K562 (cell line): ENCODE results near the gene SNRPD2. TPM values are rescaled to one million over a fixed set of nuclear protein-coding genes. Genes with fewer than 3 reads are reported as not detected.
A peak's percentile ranks its signal among the peaks of the same experiment; 100 is the strongest.

Experiments
- ADNP ChIP-seq: fragments of 200-800 bp; sonication (Bioruptor generic); IDR thresholded peaks from 2 replicates; pipeline ENCODE4 v1.6.1; 2016; ENCODE audit warnings: missing genetic modification characterization, missing compliant biosample characterization
- BCOR ChIP-seq: fragments of 450-650 bp; IDR thresholded peaks from 2 replicates; pipeline ENCODE4 v1.6.1; 2016
- C11orf30 ChIP-seq: fragments of 450-650 bp; IDR thresholded peaks from 2 replicates; pipeline ENCODE4 v1.6.1; 2016; ENCODE audit warnings: low read depth, mild to moderate bottlenecking
- CBX3 ChIP-seq, 2 experiments: IDR thresholded peaks; 1 replicate in 1 of 2; 2 replicates in 1 of 2; pipeline ENCODE4 v1.6.1; 2012; ENCODE audit warnings: inconsistent platforms in 2 of 2, low read length in 2 of 2, borderline replicate concordance in 1 of 2, control low read depth in 1 of 2
- CBX8 ChIP-seq: fragments of 200-600 bp; sonication (generic); IDR thresholded peaks from 2 replicates; pipeline ENCODE4 v1.6.1; 2012; ENCODE audit warnings: borderline replicate concordance, mixed run types, low read depth, mild to moderate bottlenecking, moderate library complexity, mixed read lengths, low read length, control low read depth, inconsistent platforms; ENCODE audit not compliant: poor library complexity, severe bottlenecking; ENCODE audit errors: extremely low read depth
- CGGBP1 ChIP-seq: fragments of 250-450 bp; sonication (Bioruptor Pico); IDR thresholded peaks from 2 replicates; pipeline ENCODE4 v1.9.0; 2021; ENCODE audit warnings: mild to moderate bottlenecking
- DIDO1 ChIP-seq: fragments of 450-650 bp; IDR thresholded peaks from 2 replicates; pipeline ENCODE4 v1.6.1; 2016; ENCODE audit warnings: low read depth, missing biosample characterization, missing genetic modification characterization
- MAX ChIP-seq: sonication (generic); formaldehyde crosslinking; IDR thresholded peaks from 2 replicates; pipeline ENCODE4 v1.9.0; 2022; ENCODE audit warnings: mild to moderate bottlenecking, missing genetic modification reagents
- NFE2 ChIP-seq: IDR thresholded peaks from 2 replicates; pipeline ENCODE4 v1.6.1; 2014; ENCODE audit warnings: antibody characterized with exemption, low read depth
- NFXL1 ChIP-seq: fragments of 450-650 bp; formaldehyde crosslinking; IDR thresholded peaks from 2 replicates; pipeline ENCODE4 v1.4.0; 2021; ENCODE audit warnings: mild to moderate bottlenecking
- NR2C1 ChIP-seq, 2 experiments: fragments of 450-650 bp; IDR thresholded peaks; 2 replicates each; pipeline ENCODE4 v1.6.1; 2017; ENCODE audit warnings: mild to moderate bottlenecking in 2 of 2, antibody characterized with exemption in 1 of 2, inconsistent platforms in 1 of 2, missing compliant biosample characterization in 1 of 2, missing genetic modification characterization in 1 of 2
- RBFOX2 ChIP-seq: fragments of 200-400 bp; formaldehyde crosslinking; IDR thresholded peaks from 2 replicates; pipeline ENCODE4 v1.6.1; 2017; ENCODE audit warnings: low read depth, mild to moderate bottlenecking, low read length, moderate library complexity
- SIN3B ChIP-seq: fragments of 450-650 bp; IDR thresholded peaks from 2 replicates; pipeline ENCODE4 v1.6.1; 2017; ENCODE audit warnings: low read depth, mild to moderate bottlenecking, moderate library complexity
- SMAD1 ChIP-seq: fragments of 150-350 bp; IDR thresholded peaks from 2 replicates; pipeline ENCODE4 v1.6.1; 2014; ENCODE audit warnings: low read length, low read depth; ENCODE audit not compliant: partially characterized antibody
- SMAD4 ChIP-seq: fragments of 250-450 bp; sonication (Bioruptor Pico); conservative IDR thresholded peaks from 2 replicates; pipeline ENCODE4 v1.8.0; 2021; ENCODE audit warnings: inconsistent platforms, mild to moderate bottlenecking, moderate library complexity
- SUPT5H ChIP-seq: fragments of 450-650 bp; IDR thresholded peaks from 2 replicates; pipeline ENCODE4 v1.6.1; 2016
- TRIM24 ChIP-seq, 2 experiments: fragments of 450-650 bp; IDR thresholded peaks; 2 replicates each; pipeline ENCODE4 v1.6.1; 2016
- TRIM25 ChIP-seq: fragments of 450-650 bp; IDR thresholded peaks from 2 replicates; pipeline ENCODE4 v1.7.0; 2016; ENCODE audit warnings: borderline replicate concordance
- TSC22D4 ChIP-seq: fragments of 450-650 bp; IDR thresholded peaks from 2 replicates; pipeline ENCODE4 v1.6.1; 2016; ENCODE audit warnings: missing genetic modification characterization, missing biosample characterization, control low read depth
- XRCC4 ChIP-seq: IDR thresholded peaks from one replicate; pipeline ENCODE4 v1.6.1; 2011; ENCODE audit not compliant: insufficient read depth, insufficient read length; ENCODE audit errors: extremely low read depth
- ZFP36 ChIP-seq: fragments of 150-350 bp; IDR thresholded peaks from 2 replicates; pipeline ENCODE4 v1.6.1; 2018; ENCODE audit warnings: low read length, low read depth; ENCODE audit not compliant: partially characterized antibody
- ZNF239 ChIP-seq: fragments of 250-450 bp; sonication (Bioruptor Pico); IDR thresholded peaks from 2 replicates; pipeline ENCODE4 v1.4.0; 2020; ENCODE audit warnings: mild to moderate bottlenecking
- ZNF280B ChIP-seq: fragments of 250-450 bp; sonication (Bioruptor Pico); IDR thresholded peaks from 2 replicates; pipeline ENCODE4 v1.5.1; 2021; ENCODE audit warnings: mild to moderate bottlenecking
- ZNF668 ChIP-seq: fragments of 250-450 bp; sonication (Bioruptor Pico); IDR thresholded peaks from 2 replicates; pipeline ENCODE4 v1.8.0; 2022; ENCODE audit warnings: mild to moderate bottlenecking, inconsistent platforms
- polyA plus RNA-seq, 8 experiments: library from polyadenylated mRNA; depleted of rRNA in 4 of 8; stranded (reverse) in 5 of 8; unstranded in 3 of 8; fragments of >200 nt; fragmentation: Nextera tagmentation in 2 of 8; fragmentation: Illumina TruSeq in 1 of 8; extraction: Ambion mirVana in 2 of 8; extraction: Trizol in 1 of 8; gene quantifications; 2 replicates each; pipeline versions ENCODE4 v1.2.1 to v1.2.3, GENCODE V29; 2011 to 2014; ENCODE audit warnings: inconsistent platforms in 1 of 8, missing spikeins in 1 of 8
- total RNA-seq, 7 experiments: library from RNA; depleted of rRNA in 6 of 7; stranded (reverse); fragments of >200 nt in 6 of 7; fragmentation: Illumina TruSeq in 2 of 7; extraction: Trizol in 2 of 7; gene quantifications; 2 replicates each; pipeline versions ENCODE4 v1.2.1 to v1.2.3, GENCODE V29; 2011 to 2021; ENCODE audit warnings: low replicate concordance in 1 of 7

The SNRPD2 gene
- total and polyA plus RNA-seq, 9 of the 15 experiments (the other 6 are each of a cell fraction or from before 2014, with no cell fraction given), result 728 to 4,411 (median 1,029) TPM

- TF ChIP-seq TRIM25 (no peak), SMAD1 (peak; percentile 19), RBFOX2 (peak; percentile 63), ZNF668 (CRISPR knock-in tag) (0 out of 2 replicates have a peak, but pooled peaks have one; percentile 36), SMAD4 (CRISPR knock-in tag) (0 out of 2 replicates have a peak, but pooled peaks have one; percentile 48), TSC22D4 (tag) (no peak), C11orf30 (peak; percentile 27; the same call in 1 of the 2 replicates), MAX (CRISPR knock-in tag) (peak; percentile 78; the same call in 1 of the 2 replicates), ZFP36 (peak; percentile 94), NR2C1 (IDR thresholded peaks at IDR 0.05) (peak; percentile 68), NR2C1 (tag; IDR thresholded peaks at IDR 0.05) (peak; percentile 79), ZNF280B (no peak), ADNP (tag) (peak; percentile 66; the same call in 1 of the 2 replicates), ZNF239 (no peak), SUPT5H (peak; percentile 76), CBX3 (IDR thresholded peaks at IDR 0.05; ENCODE audit: borderline replicate concordance in 1 of 2, low read length in 2 of 2) (peak in 1 of 2 experiments; percentile 71; a peak in 1 of 3 replicates), CGGBP1 (CRISPR knock-in tag) (no peak), CBX8 (no peak), TRIM24 (IDR thresholded peaks at IDR 0.05) (0 out of 4 replicates have a peak, but pooled peaks of 1 of the 2 experiments have one; percentile 7), BCOR (peak; percentile 96), SIN3B (no peak), DIDO1 (tag) (0 out of 2 replicates have a peak, but pooled peaks have one; percentile 57), XRCC4 (no peak), NFE2 (no peak), NFXL1 (CRISPR knock-in tag) (no peak)
Observed at GRCh38 chr19:45739498-45740439, 48.0 kb upstream of the SNRPD2 start (continued).
